ENCODE results near the gene ANKRD27. TPM values are rescaled to one million over a fixed set of nuclear protein-coding genes. Genes with fewer than 3 reads are reported as not detected.

The ANKRD27 gene
- total RNA-seq, 1 experiment from 2014 or later: 48.1 TPM

GRCh38 chr19:32675720-32676185 lies 773 bp upstream of the ANKRD27 start, which contains the start of gene RGS9BP (continued):
- TF ChIP-seq, protein P1, sequence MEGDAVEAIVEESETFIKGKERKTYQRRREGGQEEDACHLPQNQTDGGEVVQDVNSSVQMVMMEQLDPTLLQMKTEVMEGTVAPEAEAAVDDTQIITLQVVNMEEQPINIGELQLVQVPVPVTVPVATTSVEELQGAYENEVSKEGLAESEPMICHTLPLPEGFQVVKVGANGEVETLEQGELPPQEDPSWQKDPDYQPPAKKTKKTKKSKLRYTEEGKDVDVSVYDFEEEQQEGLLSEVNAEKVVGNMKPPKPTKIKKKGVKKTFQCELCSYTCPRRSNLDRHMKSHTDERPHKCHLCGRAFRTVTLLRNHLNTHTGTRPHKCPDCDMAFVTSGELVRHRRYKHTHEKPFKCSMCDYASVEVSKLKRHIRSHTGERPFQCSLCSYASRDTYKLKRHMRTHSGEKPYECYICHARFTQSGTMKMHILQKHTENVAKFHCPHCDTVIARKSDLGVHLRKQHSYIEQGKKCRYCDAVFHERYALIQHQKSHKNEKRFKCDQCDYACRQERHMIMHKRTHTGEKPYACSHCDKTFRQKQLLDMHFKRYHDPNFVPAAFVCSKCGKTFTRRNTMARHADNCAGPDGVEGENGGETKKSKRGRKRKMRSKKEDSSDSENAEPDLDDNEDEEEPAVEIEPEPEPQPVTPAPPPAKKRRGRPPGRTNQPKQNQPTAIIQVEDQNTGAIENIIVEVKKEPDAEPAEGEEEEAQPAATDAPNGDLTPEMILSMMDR (IDR thresholded peaks at IDR 0.05 in 2 of 3, conservative IDR thresholded peaks at IDR 0.05 in 1 of 3; ENCODE audit: borderline replicate concordance in 1 of 3, insufficient read depth in 1 of 3, low read depth in 2 of 3, low read length in 2 of 3): no peak
- no peak for TF ChIP-seq JUND (IDR thresholded peaks at IDR 0.05)
- no peak for TF ChIP-seq ZNF274 (IDR thresholded peaks at IDR 0.05; ENCODE audit: low read depth, low read length)
- TF ChIP-seq TCF7L2 (IDR thresholded peaks at IDR 0.05; ENCODE audit: borderline replicate concordance, extremely low read depth, insufficient read depth, insufficient read length): no peak
- no peak for TF ChIP-seq ELF1 (IDR thresholded peaks at IDR 0.05; ENCODE audit: borderline replicate concordance, low read depth)

GRCh38 chr19:32674153-32674930 lies 638 bp downstream of the ANKRD27 start:
- TF ChIP-seq ZFX (IDR thresholded peaks at IDR 0.05) (peak; percentile 36; the same call in 1 of the 2 replicates), EGR1 (IDR thresholded peaks at IDR 0.05; ENCODE audit: low read depth) (no peak)
- intact Hi-C loops (cut with micrococcal nuclease): no loop called here

More at GRCh38 chr19:32674153-32674930, 638 bp downstream of the ANKRD27 start:
- ChIA-PET RAD21 (ENCODE audit: low non-redundant PET in 1 of 2, low total read pairs in 2 of 2, uncharacterized antibody in 2 of 2, unreplicated experiment in 2 of 2) (no interaction called here), POLR2A (no interaction called here), CTCF (interaction anchor here (1.0 to 1.2 kb wide), 2 partner anchors 15 to 75 kb away, joined by 3 to 6 read pairs; no protein-coding TSS in a partner anchor)
- no peak for DNase-seq (ENCODE audit: low read depth, low spot score)
- Histone ChIP-seq H3K9me3 (ENCODE audit: control insufficient read depth in 1 of 2, insufficient read depth in 1 of 2, low read depth in 1 of 2, low read length in 2 of 2) (no peaks in the 10 kb centered on the region), H2AFZ (ENCODE audit: low read depth, low read length, poor library complexity, severe bottlenecking) (no peak overlapping the region), H3K79me2 (ENCODE audit: insufficient read depth, low read length) (peaks cover 50% of the 10 kb centered on the region), H3K9ac (ENCODE audit: low read length) (peak overlapping the region; percentile 85), H3K4me1 (ENCODE audit: control insufficient read depth in 1 of 2, insufficient read depth in 2 of 2, low read length in 2 of 2) (peaks cover 18 to 27% of the 10 kb centered on the region in 2 experiments), H3K27ac (ENCODE audit: low read depth, low read length) (peak overlapping the region; percentile 85), H3K4me2 (ENCODE audit: low read length) (peak overlapping the region; percentile 99), H3K4me3 (replicated peaks in 1 of 2; ENCODE audit: low read depth in 1 of 2, low read length in 2 of 2) (peak overlapping the region; percentile 81 to 93), H4K20me1 (ENCODE audit: insufficient read depth) (no peaks in the 10 kb centered on the region), H3K27me3 (ENCODE audit: insufficient read depth, low read length) (no peaks in the 10 kb centered on the region), H3K36me3 (ENCODE audit: control insufficient read depth in 1 of 2, insufficient read depth in 2 of 2, low read length in 2 of 2) (0 out of 4 replicates have a peak, but pooled peaks cover 0 to 4% of the 10 kb centered on the region in 2 experiments), H3K9me2 (ENCODE audit: insufficient read depth) (no peaks in the 10 kb centered on the region)
- no peak for ATAC-seq
- TSS peak; percentile 57 for BruUV-seq (replicated peaks)
